HEK293 (cell line): ENCODE results near the gene RNF43.

ENCODE experiments used
- CTCF ChIA-PET: fragments of 350-600 bp; formaldehyde crosslinking; extraction: SDS; loops from one replicate; lab custom pipeline; 2021; ENCODE audit warnings: antibody characterized with exemption; lab: Yijun Ruan, JAX
- POLR2A ChIA-PET: fragments of 300-600 bp; formaldehyde crosslinking; extraction: SDS; loops from one replicate; lab custom pipeline; 2020; ENCODE audit warnings: antibody characterized with exemption, inconsistent platforms; lab: Yijun Ruan, JAX
- H3K27ac ChIP-seq: fragments of 200-500 bp; sonication (Bioruptor generic); 2 replicates; pipeline ENCODE4 v1.5.1; 2014; ENCODE audit warnings: low read depth, low read length, control low read depth, inconsistent platforms; ENCODE audit errors: extremely low read depth
- H3K36me3 ChIP-seq, 2 experiments: fragments of 200-500 bp in 1 of 2; sonication (Bioruptor generic) in 1 of 2; 1 replicate in 1 of 2; 2 replicates in 1 of 2; pipeline ENCODE4 v1.5.1; 2014 to 2017; ENCODE audit warnings: inconsistent platforms in 2 of 2, low read length in 2 of 2; ENCODE audit not compliant: control insufficient read depth in 2 of 2, insufficient read depth in 1 of 2
- H3K4me1 ChIP-seq: fragments of 200-500 bp; sonication (Bioruptor generic); 2 replicates; pipeline ENCODE4 v1.5.1; 2014; ENCODE audit warnings: mild to moderate bottlenecking, low read length, inconsistent platforms; ENCODE audit not compliant: control insufficient read depth, insufficient read depth
- H3K4me3 ChIP-seq: 2 replicates; pipeline ENCODE4 v1.5.1; 2011; ENCODE audit warnings: low read depth, mild to moderate bottlenecking, control low read depth, low read length, moderate library complexity
- H3K9me3 ChIP-seq: fragments of 200-500 bp; sonication (Bioruptor generic); 2 replicates; pipeline ENCODE4 v1.5.1; 2014; ENCODE audit warnings: low read depth, low read length, inconsistent platforms; ENCODE audit not compliant: control insufficient read depth, insufficient read depth
- BCL11B ChIP-seq: fragments of 450-650 bp; formaldehyde crosslinking; IDR thresholded peaks from 2 replicates; pipeline ENCODE4 v1.5.1; 2016; ENCODE audit warnings: low read depth, missing biosample characterization, missing genetic modification characterization
- BCL6B ChIP-seq: fragments of 450-650 bp; formaldehyde crosslinking; IDR thresholded peaks from 2 replicates; pipeline ENCODE4 v1.5.1; 2017; ENCODE audit warnings: missing biosample characterization, missing genetic modification characterization
- INSM2 ChIP-seq: fragments of 450-650 bp; formaldehyde crosslinking; IDR thresholded peaks from 2 replicates; pipeline ENCODE4 v1.5.1; 2016; ENCODE audit warnings: missing biosample characterization, missing genetic modification characterization
- ZBTB7A ChIP-seq: fragments of 450-650 bp; formaldehyde crosslinking; IDR thresholded peaks from 2 replicates; pipeline ENCODE4 v1.5.1; 2016; ENCODE audit warnings: low read depth, missing biosample characterization, missing genetic modification characterization
- ZNF138 ChIP-seq: fragments of 450-650 bp; formaldehyde crosslinking; IDR thresholded peaks from 2 replicates; pipeline ENCODE4 v1.5.1; 2016; ENCODE audit warnings: missing biosample characterization, missing genetic modification characterization, borderline replicate concordance
- ZNF174 ChIP-seq: fragments of 450-650 bp; formaldehyde crosslinking; IDR thresholded peaks from 2 replicates; pipeline ENCODE4 v1.5.0; 2017; ENCODE audit warnings: missing biosample characterization, mild to moderate bottlenecking, missing genetic modification characterization
- ZNF184 ChIP-seq: fragments of 450-650 bp; IDR thresholded peaks from 2 replicates; pipeline ENCODE4 v1.5.1; 2018; ENCODE audit warnings: missing biosample characterization, mild to moderate bottlenecking, missing genetic modification characterization
- ZNF2 ChIP-seq: fragments of 450-650 bp; formaldehyde crosslinking; IDR thresholded peaks from 2 replicates; pipeline ENCODE4 v1.5.1; 2016; ENCODE audit warnings: missing biosample characterization, missing genetic modification characterization
- ZNF211 ChIP-seq: fragments of 450-650 bp; formaldehyde crosslinking; IDR thresholded peaks from 2 replicates; pipeline ENCODE4 v1.5.1; 2016; ENCODE audit warnings: low read depth, missing biosample characterization, missing genetic modification characterization
- ZNF221 ChIP-seq: fragments of 450-650 bp; formaldehyde crosslinking; IDR thresholded peaks from 2 replicates; pipeline ENCODE4 v1.5.1; 2017; ENCODE audit warnings: missing biosample characterization, missing genetic modification characterization, borderline replicate concordance
- ZNF248 ChIP-seq: fragments of 450-650 bp; formaldehyde crosslinking; IDR thresholded peaks from 2 replicates; pipeline ENCODE4 v1.5.1; 2017; ENCODE audit warnings: missing biosample characterization, missing genetic modification characterization
- ZNF292 ChIP-seq: fragments of 450-650 bp; formaldehyde crosslinking; IDR thresholded peaks from 2 replicates; pipeline ENCODE4 v1.5.1; 2016; ENCODE audit warnings: low read depth, missing biosample characterization, missing genetic modification characterization, borderline replicate concordance
- ZNF324 ChIP-seq: fragments of 450-650 bp; formaldehyde crosslinking; IDR thresholded peaks from 2 replicates; pipeline ENCODE4 v1.5.1; 2016; ENCODE audit warnings: missing biosample characterization, missing genetic modification characterization
- ZNF350 ChIP-seq: fragments of 450-650 bp; formaldehyde crosslinking; IDR thresholded peaks from 2 replicates; pipeline ENCODE4 v1.5.0; 2017; ENCODE audit warnings: missing biosample characterization, mild to moderate bottlenecking, missing genetic modification characterization
- ZNF391 ChIP-seq: fragments of 450-650 bp; formaldehyde crosslinking; IDR thresholded peaks from 2 replicates; pipeline ENCODE4 v1.5.1; 2016; ENCODE audit warnings: low read depth, missing biosample characterization, missing genetic modification characterization, borderline replicate concordance
- ZNF530 ChIP-seq: fragments of 450-650 bp; formaldehyde crosslinking; IDR thresholded peaks from 2 replicates; pipeline ENCODE4 v1.5.1; 2016; ENCODE audit warnings: low read depth, missing biosample characterization, missing genetic modification characterization
- ZNF664 ChIP-seq: fragments of 450-650 bp; formaldehyde crosslinking; IDR thresholded peaks from 2 replicates; pipeline ENCODE4 v1.5.1; 2016; ENCODE audit warnings: missing biosample characterization, missing genetic modification characterization
- ZNF791 ChIP-seq: fragments of 450-650 bp; formaldehyde crosslinking; IDR thresholded peaks from 2 replicates; pipeline ENCODE4 v1.5.1; 2016; ENCODE audit warnings: missing biosample characterization, missing genetic modification characterization
- ZSCAN4 ChIP-seq: fragments of 450-650 bp; formaldehyde crosslinking; IDR thresholded peaks from 2 replicates; pipeline ENCODE4 v1.5.1; 2017; ENCODE audit warnings: missing biosample characterization, missing genetic modification characterization
- TF ChIP-seq, protein P1 (sequence below): fragments of 450-650 bp; formaldehyde crosslinking; IDR thresholded peaks from 2 replicates; pipeline ENCODE4 v1.5.1; 2016; ENCODE audit warnings: missing biosample characterization, missing genetic modification characterization, low read depth
- TF ChIP-seq, protein P2 (sequence below): fragments of 450-650 bp; formaldehyde crosslinking; IDR thresholded peaks from 2 replicates; pipeline ENCODE4 v1.5.1; 2016; ENCODE audit warnings: missing biosample characterization, missing genetic modification characterization
- TF ChIP-seq, protein P3 (sequence below): fragments of 450-650 bp; formaldehyde crosslinking; IDR thresholded peaks from 2 replicates; pipeline ENCODE4 v1.5.1; 2016; ENCODE audit warnings: missing biosample characterization, missing genetic modification characterization
- TF ChIP-seq, protein P4 (sequence below): fragments of 450-650 bp; formaldehyde crosslinking; IDR thresholded peaks from 2 replicates; pipeline ENCODE4 v1.5.1; 2016; ENCODE audit warnings: missing biosample characterization, missing genetic modification characterization

RNF43 gene

DNA sequence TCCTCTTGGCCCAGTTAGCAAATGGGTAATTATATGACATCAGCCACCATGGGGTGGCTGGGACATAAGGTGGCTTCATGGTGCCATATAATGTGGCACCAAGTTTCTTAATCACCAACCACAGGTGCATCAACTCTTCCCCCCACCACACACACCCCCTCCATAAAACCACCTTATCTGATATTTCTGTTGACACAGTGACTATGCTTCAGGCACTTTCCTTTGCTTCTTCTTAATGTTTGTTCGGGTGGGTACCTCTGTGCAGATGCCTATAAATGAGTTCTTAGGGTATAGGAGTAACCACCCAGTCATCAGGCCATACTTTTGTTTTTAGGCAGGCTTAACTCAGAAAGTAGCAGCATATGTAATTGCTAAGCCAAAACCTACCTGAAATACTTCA is 29.5 kb downstream of the RNF43 start (continued):
- TF ChIP-seq ZBTB7A (tag by site-specific recombination) = no peak
- TF ChIP-seq, protein P1, sequence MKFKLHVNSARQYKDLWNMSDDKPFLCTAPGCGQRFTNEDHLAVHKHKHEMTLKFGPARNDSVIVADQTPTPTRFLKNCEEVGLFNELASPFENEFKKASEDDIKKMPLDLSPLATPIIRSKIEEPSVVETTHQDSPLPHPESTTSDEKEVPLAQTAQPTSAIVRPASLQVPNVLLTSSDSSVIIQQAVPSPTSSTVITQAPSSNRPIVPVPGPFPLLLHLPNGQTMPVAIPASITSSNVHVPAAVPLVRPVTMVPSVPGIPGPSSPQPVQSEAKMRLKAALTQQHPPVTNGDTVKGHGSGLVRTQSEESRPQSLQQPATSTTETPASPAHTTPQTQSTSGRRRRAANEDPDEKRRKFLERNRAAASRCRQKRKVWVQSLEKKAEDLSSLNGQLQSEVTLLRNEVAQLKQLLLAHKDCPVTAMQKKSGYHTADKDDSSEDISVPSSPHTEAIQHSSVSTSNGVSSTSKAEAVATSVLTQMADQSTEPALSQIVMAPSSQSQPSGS (tag by site-specific recombination) = peak; percentile 54; the same call in 1 of the 2 replicates
- TF ChIP-seq BCL6B = peak; percentile 57; the same call in 1 of the 2 replicates

DNA sequence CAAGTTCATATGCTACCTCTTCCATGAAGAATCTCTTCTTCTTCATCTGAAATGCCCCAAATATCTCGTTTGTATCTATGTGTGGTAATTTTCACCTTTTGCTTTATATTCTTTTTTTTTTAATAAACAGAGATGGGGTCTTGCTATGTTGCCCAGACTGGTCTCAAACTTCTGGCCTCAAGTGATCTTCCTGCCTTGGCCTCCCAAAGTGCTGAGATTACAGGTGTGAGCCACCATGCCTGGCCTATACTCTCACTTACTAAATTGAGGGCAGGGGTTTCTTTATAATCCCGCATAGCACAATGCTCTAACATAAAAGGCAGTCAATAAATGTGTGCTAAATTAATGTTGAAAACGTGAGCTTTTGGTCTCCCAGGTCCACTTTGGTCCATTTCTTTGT is 30.6 kb downstream of the RNF43 start:
- Histone ChIP-seq H3K4me1 (peaks cover 46% of the 10 kb centered on the region), H3K9me3 (no peaks in the 10 kb centered on the region), H3K4me3 (no peak overlapping the region), H3K36me3 (no peaks in the 10 kb centered on the region), H3K27ac (no peak overlapping the region)
- no peak for TF ChIP-seq INSM2 (tag by site-specific recombination)
- TF ChIP-seq ZNF530 = no peak
- TF ChIP-seq ZNF791 (tag by site-specific recombination) = no peak
- TF ChIP-seq, protein P2, sequence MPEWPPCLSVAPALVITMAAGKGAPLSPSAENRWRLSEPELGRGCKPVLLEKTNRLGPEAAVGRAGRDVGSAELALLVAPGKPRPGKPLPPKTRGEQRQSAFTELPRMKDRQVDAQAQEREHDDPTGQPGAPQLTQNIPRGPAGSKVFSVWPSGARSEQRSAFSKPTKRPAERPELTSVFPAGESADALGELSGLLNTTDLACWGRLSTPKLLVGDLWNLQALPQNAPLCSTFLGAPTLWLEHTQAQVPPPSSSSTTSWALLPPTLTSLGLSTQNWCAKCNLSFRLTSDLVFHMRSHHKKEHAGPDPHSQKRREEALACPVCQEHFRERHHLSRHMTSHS (tag by site-specific recombination) = no peak
- TF ChIP-seq, protein P3, sequence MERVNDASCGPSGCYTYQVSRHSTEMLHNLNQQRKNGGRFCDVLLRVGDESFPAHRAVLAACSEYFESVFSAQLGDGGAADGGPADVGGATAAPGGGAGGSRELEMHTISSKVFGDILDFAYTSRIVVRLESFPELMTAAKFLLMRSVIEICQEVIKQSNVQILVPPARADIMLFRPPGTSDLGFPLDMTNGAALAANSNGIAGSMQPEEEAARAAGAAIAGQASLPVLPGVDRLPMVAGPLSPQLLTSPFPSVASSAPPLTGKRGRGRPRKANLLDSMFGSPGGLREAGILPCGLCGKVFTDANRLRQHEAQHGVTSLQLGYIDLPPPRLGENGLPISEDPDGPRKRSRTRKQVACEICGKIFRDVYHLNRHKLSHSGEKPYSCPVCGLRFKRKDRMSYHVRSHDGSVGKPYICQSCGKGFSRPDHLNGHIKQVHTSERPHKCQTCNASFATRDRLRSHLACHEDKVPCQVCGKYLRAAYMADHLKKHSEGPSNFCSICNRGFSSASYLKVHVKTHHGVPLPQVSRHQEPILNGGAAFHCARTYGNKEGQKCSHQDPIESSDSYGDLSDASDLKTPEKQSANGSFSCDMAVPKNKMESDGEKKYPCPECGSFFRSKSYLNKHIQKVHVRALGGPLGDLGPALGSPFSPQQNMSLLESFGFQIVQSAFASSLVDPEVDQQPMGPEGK (tag by site-specific recombination) = no peak
- no peak for TF ChIP-seq ZNF391
- no peak for TF ChIP-seq ZNF248 (tag by site-specific recombination)
- TF ChIP-seq ZNF2 (tag by site-specific recombination) = no peak
- no peak for TF ChIP-seq ZNF350 (tag by site-specific recombination)
- TF ChIP-seq, protein P4, sequence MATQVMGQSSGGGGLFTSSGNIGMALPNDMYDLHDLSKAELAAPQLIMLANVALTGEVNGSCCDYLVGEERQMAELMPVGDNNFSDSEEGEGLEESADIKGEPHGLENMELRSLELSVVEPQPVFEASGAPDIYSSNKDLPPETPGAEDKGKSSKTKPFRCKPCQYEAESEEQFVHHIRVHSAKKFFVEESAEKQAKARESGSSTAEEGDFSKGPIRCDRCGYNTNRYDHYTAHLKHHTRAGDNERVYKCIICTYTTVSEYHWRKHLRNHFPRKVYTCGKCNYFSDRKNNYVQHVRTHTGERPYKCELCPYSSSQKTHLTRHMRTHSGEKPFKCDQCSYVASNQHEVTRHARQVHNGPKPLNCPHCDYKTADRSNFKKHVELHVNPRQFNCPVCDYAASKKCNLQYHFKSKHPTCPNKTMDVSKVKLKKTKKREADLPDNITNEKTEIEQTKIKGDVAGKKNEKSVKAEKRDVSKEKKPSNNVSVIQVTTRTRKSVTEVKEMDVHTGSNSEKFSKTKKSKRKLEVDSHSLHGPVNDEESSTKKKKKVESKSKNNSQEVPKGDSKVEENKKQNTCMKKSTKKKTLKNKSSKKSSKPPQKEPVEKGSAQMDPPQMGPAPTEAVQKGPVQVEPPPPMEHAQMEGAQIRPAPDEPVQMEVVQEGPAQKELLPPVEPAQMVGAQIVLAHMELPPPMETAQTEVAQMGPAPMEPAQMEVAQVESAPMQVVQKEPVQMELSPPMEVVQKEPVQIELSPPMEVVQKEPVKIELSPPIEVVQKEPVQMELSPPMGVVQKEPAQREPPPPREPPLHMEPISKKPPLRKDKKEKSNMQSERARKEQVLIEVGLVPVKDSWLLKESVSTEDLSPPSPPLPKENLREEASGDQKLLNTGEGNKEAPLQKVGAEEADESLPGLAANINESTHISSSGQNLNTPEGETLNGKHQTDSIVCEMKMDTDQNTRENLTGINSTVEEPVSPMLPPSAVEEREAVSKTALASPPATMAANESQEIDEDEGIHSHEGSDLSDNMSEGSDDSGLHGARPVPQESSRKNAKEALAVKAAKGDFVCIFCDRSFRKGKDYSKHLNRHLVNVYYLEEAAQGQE = no peak
- TF ChIP-seq ZSCAN4 (tag by site-specific recombination) = no peak
- TF ChIP-seq ZNF664 (tag by site-specific recombination) = no peak
- no peak for TF ChIP-seq ZNF211 (tag by site-specific recombination)
- no peak for TF ChIP-seq BCL11B (tag by site-specific recombination)
- no peak for TF ChIP-seq ZNF221 (tag by site-specific recombination)
- TF ChIP-seq ZNF292 (tag by site-specific recombination) = no peak
- no peak for TF ChIP-seq ZNF184 (tag by site-specific recombination)
- no peak for TF ChIP-seq ZNF138
- TF ChIP-seq ZNF324 (tag by site-specific recombination) = no peak
- no peak for TF ChIP-seq ZNF174 (tag by site-specific recombination)
- CTCF ChIA-PET = interaction anchor here (1.3 to 1.4 kb wide), 2 partner anchors 30 to 61 kb away, joined by 4 to 5 read pairs; partner anchors contain the start of gene RNF43
- POLR2A ChIA-PET = interaction anchor here (1.5 kb wide), 1 partner anchor 31 kb away, joined by 4 read pairs; the partner anchor contains the start of gene RNF43
